Keratinocyte (primary cell): ENCODE measurements around the gene SMC4. TPM values are rescaled to one million over a fixed set of nuclear protein-coding genes. Genes with fewer than 3 reads are reported as not detected.

Source experiments
- DNase-seq: peaks from one replicate; pipeline ENCODE4 v3.0.0-alpha.2; 2011; ENCODE audit warnings: low read depth, missing footprints, low spot score
- FAIRE-seq: peaks from 2 replicates; lab custom pipeline; 2011; peaks lifted over from hg19 to GRCh38; lab: Jason Lieb, UNC
- H2AFZ ChIP-seq: 2 replicates; pipeline ENCODE4 v1.6.0; 2012; ENCODE audit warnings: low read length, control low read depth, inconsistent platforms; ENCODE audit not compliant: control insufficient read depth
- H3K27ac ChIP-seq: 2 replicates; pipeline ENCODE4 v1.5.1; 2011; ENCODE audit warnings: low read length; ENCODE audit not compliant: control insufficient read depth, insufficient read depth
- H3K27me3 ChIP-seq: 3 replicates; pipeline ENCODE4 v1.6.0; 2011; ENCODE audit warnings: low read length; ENCODE audit not compliant: control insufficient read depth, insufficient read depth; ENCODE audit errors: extremely low read depth
- H3K36me3 ChIP-seq, 2 experiments: 2 replicates in 1 of 2; 3 replicates in 1 of 2; pipeline ENCODE4 v1.5.1; 2011; ENCODE audit warnings: low read length in 2 of 2, mild to moderate bottlenecking in 1 of 2; ENCODE audit not compliant: control insufficient read depth in 2 of 2, insufficient read depth in 2 of 2; ENCODE audit errors: extremely low read depth in 1 of 2
- H3K4me1 ChIP-seq: 3 replicates; pipeline ENCODE4 v1.5.1; 2011; ENCODE audit warnings: low read length; ENCODE audit not compliant: control insufficient read depth, insufficient read depth; ENCODE audit errors: extremely low read depth
- H3K4me2 ChIP-seq: 3 replicates; pipeline ENCODE4 v1.6.0; 2011; ENCODE audit warnings: low read depth, low read length; ENCODE audit not compliant: control insufficient read depth, insufficient read depth; ENCODE audit errors: extremely low read depth
- H3K4me3 ChIP-seq, 3 experiments: fragments of 200-600 bp in 1 of 3; sonication (generic) in 1 of 3; 2 replicates in 2 of 3; 3 replicates in 1 of 3; pipeline ENCODE4 v1.5.1; 2011 to 2016; ENCODE audit warnings: low read length in 3 of 3, mild to moderate bottlenecking in 3 of 3, control low read depth in 2 of 3, inconsistent platforms in 1 of 3, low read depth in 1 of 3, mixed read lengths in 1 of 3, mixed run types in 1 of 3, moderate library complexity in 1 of 3; ENCODE audit not compliant: control insufficient read depth in 2 of 3, insufficient read depth in 2 of 3; ENCODE audit errors: extremely low read depth in 1 of 3
- H3K79me2 ChIP-seq: 2 replicates; pipeline ENCODE4 v1.6.0; 2012; ENCODE audit warnings: low read length; ENCODE audit not compliant: control insufficient read depth, insufficient read depth
- H3K9ac ChIP-seq: 3 replicates; pipeline ENCODE4 v1.6.0; 2011; ENCODE audit warnings: low read length; ENCODE audit not compliant: control insufficient read depth, insufficient read depth; ENCODE audit errors: extremely low read depth
- H3K9me1 ChIP-seq: 3 replicates; pipeline ENCODE4 v1.6.0; 2011; ENCODE audit warnings: low read length; ENCODE audit not compliant: control insufficient read depth, insufficient read depth; ENCODE audit errors: extremely low read depth
- H3K9me3 ChIP-seq: 2 replicates; pipeline ENCODE4 v1.5.1; 2012; ENCODE audit warnings: low read depth, low read length; ENCODE audit not compliant: control insufficient read depth
- H4K20me1 ChIP-seq: 3 replicates; pipeline ENCODE4 v1.6.0; 2011; ENCODE audit warnings: low read length; ENCODE audit not compliant: control insufficient read depth, insufficient read depth; ENCODE audit errors: extremely low read depth
- CTCF ChIP-seq, 3 experiments: IDR thresholded peaks in 1 of 3; conservative IDR thresholded peaks in 1 of 3; optimal IDR thresholded peaks in 1 of 3; 2 replicates in 2 of 3; 3 replicates in 1 of 3; pipeline versions ENCODE3 to v1.5.1; 2011; ENCODE audit warnings: low read length in 3 of 3, mild to moderate bottlenecking in 3 of 3, moderate library complexity in 2 of 3, control low read depth in 1 of 3, inconsistent platforms in 1 of 3; ENCODE audit not compliant: insufficient read depth in 2 of 3; ENCODE audit errors: extremely low read depth in 1 of 3
- EZH2 ChIP-seq: IDR thresholded peaks from one replicate; pipeline ENCODE4 v1.6.1; 2012; ENCODE audit warnings: inconsistent platforms, mild to moderate bottlenecking, low read length, moderate library complexity
- dilution Hi-C: fragments of 300-500 bp; cut with MboI; formaldehyde crosslinking; loops from one replicate; pipeline ENCODE4 v1.7.0; 2020; ENCODE audit warnings: low sequenced_read_pairs; ENCODE audit not compliant: extremely low pct_ligation_motif_present
- polyA plus RNA-seq, 5 experiments: library from polyadenylated mRNA; depleted of rRNA in 3 of 5; stranded (reverse) in 3 of 5; stranded (forward) in 1 of 5; unstranded in 1 of 5; fragments of >200 nt; gene quantifications; 1 replicate in 1 of 5; 2 replicates in 3 of 5; 3 replicates in 1 of 5; pipeline versions ENCODE4 v1.2.1 to v1.2.3, GENCODE V29; 2011 to 2012; ENCODE audit warnings: missing spikeins in 2 of 5, low read depth in 1 of 5, low replicate concordance in 1 of 5

Gene SMC4
- polyA plus RNA-seq, 1 donor (not counting 4 experiments of a cell fraction or from before 2014, with no cell fraction given) = 45.2 TPM

DNA sequence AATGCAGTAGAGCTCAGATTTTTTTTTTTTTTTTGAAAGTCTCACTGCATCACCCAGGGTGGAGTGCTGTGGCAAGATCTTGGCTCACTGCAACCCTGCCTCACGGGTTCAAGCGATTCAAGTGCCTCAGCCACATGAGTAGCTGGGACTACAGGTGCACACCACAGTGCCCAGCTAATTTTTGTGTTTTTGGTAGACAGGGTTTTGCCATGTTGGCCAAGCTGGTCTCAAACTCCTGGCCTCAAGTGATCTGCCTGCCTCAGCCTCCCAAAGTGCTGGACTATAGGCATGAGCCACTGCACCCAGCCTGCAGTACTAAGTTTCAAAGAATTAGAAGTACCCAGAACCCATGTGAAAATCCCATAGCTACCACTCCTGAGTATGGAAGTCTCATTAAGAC, 35.6 kb downstream of the SMC4 start:
- H3K9me3 ChIP-seq = no peaks in the 10 kb centered on the region
- no peaks in the 10 kb centered on the region for H3K9me1 ChIP-seq
- H4K20me1 ChIP-seq = no peaks in the 10 kb centered on the region
- dilution Hi-C loops = no loop called here
- TF ChIP-seq EZH2 = no peak
- TF ChIP-seq CTCF (optimal IDR thresholded peaks at IDR 0.05 in 1 of 3, IDR thresholded peaks at IDR 0.05 in 1 of 3, conservative IDR thresholded peaks at IDR 0.05 in 1 of 3; ENCODE audit: extremely low read depth in 1 of 3, insufficient read depth in 2 of 3, low read length in 3 of 3) = no peak
- no peak overlapping the region for H3K4me3 ChIP-seq
- peaks cover 36% of the 10 kb centered on the region for H3K79me2 ChIP-seq
- H3K9ac ChIP-seq = no peak overlapping the region
- H3K4me2 ChIP-seq = no peak overlapping the region
- FAIRE-seq (no peak), DNase-seq (no peak)
- peaks cover 5 to 17% of the 10 kb centered on the region in 2 experiments for H3K36me3 ChIP-seq
- H3K27me3 ChIP-seq = no peaks in the 10 kb centered on the region
- no peaks in the 10 kb centered on the region for H3K4me1 ChIP-seq
- H3K27ac ChIP-seq = no peak overlapping the region
- no peak overlapping the region for H2AFZ ChIP-seq

DNA sequence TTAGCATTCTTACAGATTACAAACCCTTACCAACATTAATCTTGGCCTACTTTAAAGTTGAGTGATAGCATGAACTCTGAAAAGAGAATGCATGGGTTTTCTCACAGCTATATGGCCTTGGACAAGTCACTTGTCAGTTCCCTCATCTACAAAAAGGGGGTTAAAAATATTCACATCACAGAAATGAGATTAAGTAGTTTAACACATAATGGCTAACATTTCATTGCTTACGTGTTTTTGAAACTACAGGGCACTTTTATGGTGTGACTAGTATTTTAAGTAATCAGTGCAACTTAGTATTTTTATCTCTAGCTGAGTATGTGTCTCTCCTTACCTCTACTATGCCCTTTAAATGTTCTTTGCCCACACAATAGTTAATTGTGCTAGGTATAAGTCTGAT, 36.3 kb downstream of the SMC4 start:
- dilution Hi-C loops = no loop called here

More for the DNA sequence above, 36.3 kb downstream of the SMC4 start:
- Histone ChIP-seq H3K9me3 (no peaks in the 10 kb centered on the region), H3K27ac (no peak overlapping the region), H3K4me3 (no peak overlapping the region), H3K79me2 (peaks cover 41% of the 10 kb centered on the region), H3K4me1 (no peaks in the 10 kb centered on the region), H2AFZ (no peak overlapping the region), H3K4me2 (no peak overlapping the region), H3K36me3 (peaks cover 5 to 17% of the 10 kb centered on the region in 2 experiments), H3K27me3 (no peaks in the 10 kb centered on the region), H3K9me1 (no peaks in the 10 kb centered on the region), H3K9ac (no peak overlapping the region), H4K20me1 (no peaks in the 10 kb centered on the region)
- FAIRE-seq (peak; percentile 20), DNase-seq (no peak)
- TF ChIP-seq EZH2 = no peak
- TF ChIP-seq CTCF (optimal IDR thresholded peaks at IDR 0.05 in 1 of 3, IDR thresholded peaks at IDR 0.05 in 1 of 3, conservative IDR thresholded peaks at IDR 0.05 in 1 of 3; ENCODE audit: extremely low read depth in 1 of 3, insufficient read depth in 2 of 3, low read length in 3 of 3) = no peak
